Fibroblast of skin of left quadriceps (primary cell): ENCODE results near the gene OR5K2.
A peak's percentile ranks its signal among the peaks of the same experiment; 100 is the strongest.

Experiments used
- DNase-seq, 2 experiments: peaks; one replicate each; pipeline ENCODE4 v3.0.0-alpha.2; 2013; ENCODE audit warnings: low read depth in 2 of 2

The OR5K2 gene

DNA sequence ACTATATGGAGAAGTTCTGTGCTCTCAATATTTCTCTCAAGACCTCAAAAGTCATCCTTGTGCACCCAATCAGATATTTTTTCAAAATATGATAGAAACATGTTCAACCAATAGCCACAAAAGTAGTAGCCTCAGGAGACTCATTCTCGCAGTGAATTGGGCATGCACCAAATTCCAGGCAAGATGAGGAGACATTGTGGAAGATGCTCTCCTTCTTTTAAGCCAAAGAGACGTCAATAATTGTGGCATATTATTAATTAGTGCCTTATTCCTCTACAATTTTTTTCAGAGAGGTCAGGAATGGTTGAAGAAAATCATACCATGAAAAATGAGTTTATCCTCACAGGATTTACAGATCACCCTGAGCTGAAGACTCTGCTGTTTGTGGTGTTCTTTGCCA is at the start of gene OR5K2:
Gene OR5K2, plus strand, starts transcription at position 301 of the 400 bp plus-strand sequence. Its CDS starts 0 bp downstream, at position 301.
- DNase-seq: no peak

DNA sequence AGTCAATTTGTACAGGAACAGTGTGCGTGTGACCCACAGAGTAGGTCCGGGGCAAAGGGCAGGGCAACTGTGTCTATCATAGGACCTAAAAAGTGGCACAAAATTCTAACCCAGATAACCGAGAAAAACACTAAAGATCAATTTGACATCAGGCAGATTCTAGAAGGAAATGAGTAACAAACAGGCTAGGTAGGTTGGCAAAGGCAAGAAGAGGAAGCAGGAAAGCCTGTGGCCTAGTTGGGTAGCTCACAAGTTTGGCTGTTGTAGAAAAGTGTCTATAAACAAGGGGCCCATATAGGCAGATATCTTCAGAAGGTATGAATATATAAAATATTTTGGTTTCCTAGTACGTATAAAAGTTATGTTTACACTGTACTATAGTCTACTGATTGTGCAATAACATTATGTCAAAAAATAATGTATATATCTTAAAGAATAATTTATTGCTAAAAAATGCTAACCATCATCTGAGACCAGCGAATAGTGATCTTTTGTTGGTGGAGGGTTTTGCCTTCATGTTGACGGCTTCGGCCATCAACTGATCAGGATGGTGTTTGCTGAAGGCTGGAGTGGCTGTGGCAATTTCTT is 47.8 kb upstream of the OR5K2 start:
- no peak for DNase-seq

DNA sequence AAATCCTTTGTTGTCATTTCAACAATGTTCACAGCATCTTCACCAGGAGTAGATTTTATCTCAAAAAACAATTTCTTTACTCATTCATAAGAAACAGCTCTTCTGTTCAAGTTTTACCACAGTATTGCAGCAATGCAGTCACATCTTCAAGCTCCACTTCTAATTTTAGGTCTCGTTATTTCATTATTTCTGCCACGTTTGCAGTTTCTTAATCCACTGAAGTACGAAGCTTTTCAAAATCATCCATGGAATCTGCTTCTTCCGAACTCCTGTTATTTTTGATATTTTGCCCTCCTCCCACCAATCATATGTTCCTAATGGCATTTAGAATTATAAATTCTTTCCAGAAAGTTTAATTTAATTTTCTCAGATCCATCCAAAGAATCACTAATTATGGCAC is 47.1 kb upstream of the OR5K2 start:
- no peak for DNase-seq

DNA sequence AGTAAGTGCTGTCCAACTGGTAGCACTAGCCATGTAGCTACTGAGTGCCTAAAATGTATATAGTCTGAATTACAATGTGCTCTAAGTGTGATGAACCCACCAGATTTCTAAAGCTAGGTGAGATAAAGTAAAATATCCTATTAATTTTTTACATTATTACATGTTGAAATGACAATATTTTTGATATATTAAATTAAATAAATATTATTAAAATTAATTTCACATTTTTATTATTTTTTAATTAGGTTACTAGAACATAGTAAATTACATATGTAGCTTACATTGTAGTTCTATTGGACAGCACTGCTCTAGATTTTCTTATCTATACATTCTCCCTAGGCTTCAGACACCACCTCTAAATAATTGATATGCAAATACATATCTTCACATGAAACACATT is 43.7 kb upstream of the OR5K2 start:
- no peak for DNase-seq

DNA sequence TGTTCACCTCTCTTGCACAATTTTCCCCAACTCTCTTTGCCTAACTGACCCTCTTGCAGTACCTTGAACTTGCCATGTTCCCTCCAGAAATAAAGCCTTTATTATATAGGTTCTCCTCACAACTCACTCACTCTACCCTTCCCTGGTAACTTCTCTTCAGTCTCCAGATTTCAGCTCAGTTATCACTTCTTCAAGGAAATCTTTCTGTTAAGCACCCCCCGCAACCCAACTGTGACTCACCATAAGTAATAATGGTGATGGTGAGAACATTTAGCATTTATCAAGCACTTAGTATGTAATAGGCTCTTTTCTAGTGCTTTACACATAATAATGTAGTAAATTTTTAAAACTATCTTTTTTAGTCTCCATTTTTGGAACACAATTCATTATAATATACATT is 42.6 kb upstream of the OR5K2 start:
- no peak for DNase-seq

DNA sequence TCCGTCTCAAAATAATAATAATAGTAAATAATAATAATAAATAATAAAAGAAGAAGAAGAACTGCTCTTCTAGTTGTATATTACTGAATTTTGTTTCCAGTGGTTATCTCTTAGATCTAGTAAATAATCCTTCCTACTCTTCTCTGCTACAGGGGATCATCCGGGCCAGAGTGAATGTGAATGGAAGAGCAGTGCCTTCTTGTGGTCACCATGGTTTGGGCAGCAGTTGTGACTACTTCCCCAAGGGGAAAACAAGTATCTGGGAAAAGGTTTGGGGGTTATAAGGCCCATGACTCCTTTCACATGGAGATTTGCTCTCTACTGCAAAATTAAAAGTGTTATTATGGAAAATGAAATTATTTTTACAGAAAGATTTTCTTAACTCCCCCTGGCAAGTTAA is 39.9 kb upstream of the OR5K2 start:
- no peak for DNase-seq

DNA sequence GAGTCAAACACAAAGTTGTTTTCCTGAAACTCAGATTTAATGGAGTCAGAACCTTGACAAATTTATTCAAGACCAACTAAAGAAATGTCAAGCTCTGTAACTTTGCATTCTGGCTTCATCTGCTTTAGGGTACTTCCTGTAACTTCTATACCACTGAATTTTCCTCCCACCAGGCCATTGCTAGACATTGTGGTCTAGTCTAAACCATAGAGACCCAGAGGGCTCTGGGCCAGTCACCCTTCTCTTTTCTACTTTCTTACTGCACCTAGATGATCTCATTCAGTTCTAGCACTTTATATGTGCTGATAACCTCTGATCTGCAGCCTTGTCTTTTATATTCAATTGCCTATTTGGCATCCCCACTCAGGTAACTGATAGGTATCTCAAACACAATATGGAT is 37.3 kb upstream of the OR5K2 start:
- no peak for DNase-seq

GRCh38 chr3:98462901-98463300 is 34.6 kb upstream of the OR5K2 start, which contains the start of gene OR5K1:
OR5K1 (plus strand) TSS chr3:98463201; CDS start chr3:98469577, 6,376 bp downstream.
- no peak for DNase-seq

- no peak for DNase-seq
These were observed 14.6 kb upstream of the OR5K2 start for GRCh38 chr3:98482717-98483482.

- DNase-seq: no peak
These were observed 13.9 kb upstream of the OR5K2 start for GRCh38 chr3:98483626-98484025.

DNA sequence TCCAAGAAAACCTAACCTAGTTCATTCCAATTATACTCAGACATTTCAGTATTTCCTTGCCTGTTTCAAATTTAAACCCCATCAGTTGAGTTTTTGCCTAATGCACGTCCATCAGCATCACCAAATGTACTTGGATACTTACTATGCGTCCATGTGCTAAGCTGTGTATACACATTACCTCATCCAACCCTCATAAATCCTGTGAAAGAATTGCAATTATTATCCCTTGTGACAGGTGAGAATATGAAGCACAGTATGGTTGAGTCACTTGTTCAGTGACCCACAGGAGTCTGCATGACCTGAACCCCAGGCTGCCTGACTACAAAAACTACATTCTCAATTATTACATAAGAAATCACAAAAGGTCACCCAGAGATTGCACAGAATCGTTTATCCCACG is 2.5 kb downstream of the OR5K2 start:
- no peak for DNase-seq

- no peak for DNase-seq
These were observed 3.8 kb downstream of the OR5K2 start for GRCh38 chr3:98501270-98501669.

- DNase-seq: no peak
These were observed 4.5 kb downstream of the OR5K2 start for GRCh38 chr3:98501863-98502576.

GRCh38 chr3:98504539-98504938 is 7.1 kb downstream of the OR5K2 start:
- DNase-seq: no peak

DNA sequence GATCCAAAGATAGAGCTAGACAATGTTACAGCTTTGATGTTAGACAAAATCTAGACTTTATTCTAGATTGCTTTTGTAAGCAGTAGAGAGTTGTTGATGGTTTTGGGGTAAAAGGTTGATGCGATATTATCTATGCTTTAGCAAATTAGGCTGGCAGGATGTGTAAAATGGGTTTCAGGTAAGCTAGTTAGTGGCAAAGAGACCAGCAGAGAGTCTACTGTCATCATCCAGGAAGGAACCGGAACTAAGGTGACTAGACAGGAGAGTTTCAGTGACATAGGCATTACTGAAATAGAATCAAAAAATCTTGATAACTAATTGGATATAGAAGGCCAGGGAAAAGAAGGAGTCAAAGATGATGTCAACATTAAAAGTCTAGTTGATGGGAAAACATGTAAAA is 11.1 kb downstream of the OR5K2 start:
- no peak for DNase-seq

- DNase-seq: no peak
These were observed 15.1 kb downstream of the OR5K2 start for GRCh38 chr3:98512576-98512975.

GRCh38 chr3:98513091-98513511 is 15.6 kb downstream of the OR5K2 start:
- no peak for DNase-seq

- no peak for DNase-seq
These were observed 16.3 kb downstream of the OR5K2 start for GRCh38 chr3:98513736-98514135.

DNA sequence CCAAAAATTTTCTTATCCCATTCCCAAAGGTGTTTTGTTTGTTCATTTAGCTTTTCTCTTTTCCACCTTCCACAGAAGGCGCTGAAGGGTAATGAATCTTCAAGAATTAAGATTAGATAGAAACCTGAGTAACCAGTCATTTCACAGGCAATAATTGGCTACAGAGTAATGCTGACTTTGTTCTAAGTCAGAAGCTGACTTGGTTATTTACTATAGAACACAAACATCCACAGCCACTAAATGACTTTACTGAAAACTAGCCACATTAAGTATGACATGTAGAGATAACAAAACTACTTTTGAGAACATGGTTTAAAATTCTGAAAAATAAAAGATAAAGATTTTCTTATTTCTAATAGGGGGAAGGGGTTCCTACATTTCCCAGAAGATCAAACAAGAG is 17.5 kb downstream of the OR5K2 start:
- no peak for DNase-seq

- no peak for DNase-seq
These were observed 21.3 kb downstream of the OR5K2 start for GRCh38 chr3:98518816-98519215.

GRCh38 chr3:98519351-98519750 is 21.9 kb downstream of the OR5K2 start:
- DNase-seq: no peak

GRCh38 chr3:98521897-98522543 is 24.5 kb downstream of the OR5K2 start:
- peak; percentile 8 to 23 for DNase-seq
